H1 (cell line): ENCODE data around the gene CASQ2. TPM values are rescaled to one million over a fixed set of nuclear protein-coding genes. Genes with fewer than 3 reads are reported as not detected.

ENCODE experiments used
- CTCF ChIA-PET: fragments of 300-600 bp; sonication (Branson Sonifier 250); formaldehyde crosslinking; loops from one replicate; lab custom pipeline; 2021; ENCODE audit not compliant: partially characterized antibody; lab: Charles Lee
- POLR2A ChIA-PET: fragments of 300-600 bp; sonication (Branson Sonifier 250); formaldehyde crosslinking; loops from one replicate; lab custom pipeline; 2021; ENCODE audit warnings: inconsistent platforms; ENCODE audit not compliant: partially characterized antibody; lab: Charles Lee
- DNase-seq, 2 experiments: peaks; one replicate each; pipeline versions ENCODE4 v3.0.0 to v3.0.0-alpha.2; 2010 to 2022; ENCODE audit warnings: low spot score in 2 of 2, low read depth in 1 of 2, mixed read lengths in 1 of 2
- FAIRE-seq: peaks from 2 replicates; lab custom pipeline; 2011; peaks lifted over from hg19 to GRCh38; lab: Jason Lieb, UNC
- H2AFZ ChIP-seq: 2 replicates; pipeline ENCODE4 v1.8.1; 2012; ENCODE audit warnings: low read length, inconsistent platforms
- H2AK5ac ChIP-seq: 2 replicates; pipeline ENCODE4 v1.6.1; 2013; ENCODE audit warnings: low read depth, low read length
- H2BK120ac ChIP-seq: replicated peaks from 2 replicates; pipeline ENCODE3; 2013; ENCODE audit warnings: low read depth, low read length, inconsistent platforms
- H2BK12ac ChIP-seq: 2 replicates; pipeline ENCODE4 v1.6.1; 2013; ENCODE audit warnings: low read depth, low read length
- H2BK15ac ChIP-seq: 2 replicates; pipeline ENCODE4 v1.6.1; 2013; ENCODE audit warnings: low read length
- H2BK20ac ChIP-seq: 2 replicates; pipeline ENCODE4 v1.6.1; 2013; ENCODE audit warnings: low read length
- H2BK5ac ChIP-seq: 2 replicates; pipeline ENCODE4 v1.6.1; 2013; ENCODE audit warnings: low read depth, low read length
- H3K14ac ChIP-seq: 2 replicates; pipeline ENCODE4 v1.6.1; 2013; ENCODE audit warnings: inconsistent platforms; ENCODE audit not compliant: insufficient read length
- H3K18ac ChIP-seq: 2 replicates; pipeline ENCODE4 v1.6.1; 2013; ENCODE audit warnings: low read length; ENCODE audit errors: extremely low read depth
- H3K23ac ChIP-seq: 2 replicates; pipeline ENCODE4 v1.6.1; 2013; ENCODE audit warnings: inconsistent platforms; ENCODE audit not compliant: insufficient read length
- H3K23me2 ChIP-seq: 2 replicates; pipeline ENCODE4 v1.6.1; 2013; ENCODE audit warnings: low read depth, low read length
- H3K27ac ChIP-seq: 2 replicates; pipeline ENCODE4 v1.6.1; 2011; ENCODE audit warnings: low read depth, low read length, inconsistent platforms
- H3K27me3 ChIP-seq, 4 experiments: replicated peaks in 1 of 4; 1 replicate in 1 of 4; 2 replicates in 3 of 4; pipeline versions ENCODE4 v1.6.1 to v1.8.1; 2011 to 2013; ENCODE audit warnings: low read length in 3 of 4, mild to moderate bottlenecking in 3 of 4, inconsistent platforms in 2 of 4, mixed read lengths in 2 of 4, moderate library complexity in 1 of 4; ENCODE audit not compliant: control insufficient read depth in 3 of 4, insufficient read depth in 3 of 4; ENCODE audit errors: extremely low read depth in 1 of 4
- H3K36me3 ChIP-seq, 4 experiments: 2 replicates each; pipeline versions ENCODE4 v1.6.1 to v1.8.1; 2011 to 2013; ENCODE audit warnings: mild to moderate bottlenecking in 4 of 4, low read length in 3 of 4, moderate library complexity in 2 of 4, control low read depth in 1 of 4, inconsistent platforms in 1 of 4; ENCODE audit not compliant: insufficient read depth in 4 of 4, control insufficient read depth in 2 of 4
- H3K4ac ChIP-seq: replicated peaks from 2 replicates; pipeline ENCODE3; 2013; ENCODE audit warnings: low read length, low read depth, mixed read lengths, inconsistent platforms; ENCODE audit not compliant: insufficient read length
- H3K4me1 ChIP-seq, 4 experiments: replicated peaks in 1 of 4; 1 replicate in 1 of 4; 2 replicates in 3 of 4; pipeline versions ENCODE4 v1.6.1 to v1.8.1; 2011 to 2013; ENCODE audit warnings: low read length in 3 of 4, inconsistent platforms in 2 of 4, mixed read lengths in 1 of 4; ENCODE audit not compliant: insufficient read depth in 4 of 4, control insufficient read depth in 3 of 4
- H3K4me2 ChIP-seq, 2 experiments: 2 replicates each; pipeline versions ENCODE4 v1.6.1 to v1.8.1; 2011 to 2013; ENCODE audit warnings: low read depth in 2 of 2, low read length in 2 of 2, control low read depth in 1 of 2, inconsistent platforms in 1 of 2, mild to moderate bottlenecking in 1 of 2; ENCODE audit not compliant: insufficient read depth in 1 of 2
- H3K4me3 ChIP-seq, 4 experiments: fragments of 200-600, 300-600 bp in 1 of 4; sonication (generic), shearing (Covaris generic), sonication (Bioruptor Twin) in 1 of 4; 2 replicates each; pipeline versions ENCODE4 v1.5.1 to v1.8.1; 2011 to 2016; ENCODE audit warnings: low read length in 4 of 4, low read depth in 3 of 4, control low read depth in 2 of 4, inconsistent platforms in 2 of 4, mild to moderate bottlenecking in 2 of 4, mixed read lengths in 1 of 4, moderate library complexity in 1 of 4; ENCODE audit not compliant: insufficient read depth in 2 of 4; ENCODE audit errors: extremely low read depth in 1 of 4
- H3K56ac ChIP-seq: replicated peaks from 2 replicates; pipeline ENCODE3; 2013; ENCODE audit warnings: low read depth, mild to moderate bottlenecking, mixed read lengths, low read length, inconsistent platforms; ENCODE audit not compliant: insufficient read length
- H3K79me1 ChIP-seq: 2 replicates; pipeline ENCODE4 v1.6.1; 2013; ENCODE audit warnings: low read depth, low read length, control low read depth
- H3K79me2 ChIP-seq, 2 experiments: 2 replicates each; pipeline versions ENCODE4 v1.6.1 to v1.8.1; 2012 to 2013; ENCODE audit warnings: low read length in 2 of 2, mild to moderate bottlenecking in 2 of 2, inconsistent platforms in 1 of 2; ENCODE audit not compliant: insufficient read depth in 2 of 2, control insufficient read depth in 1 of 2
- H3K9ac ChIP-seq, 4 experiments: replicated peaks in 1 of 4; 1 replicate in 1 of 4; 2 replicates in 3 of 4; pipeline versions ENCODE4 v1.6.1 to v1.8.1; 2011 to 2013; ENCODE audit warnings: low read depth in 3 of 4, low read length in 3 of 4, control low read depth in 2 of 4, mild to moderate bottlenecking in 2 of 4, moderate library complexity in 2 of 4, inconsistent platforms in 1 of 4; ENCODE audit errors: extremely low read depth in 1 of 4
- H3K9me3 ChIP-seq, 2 experiments: 2 replicates each; pipeline versions ENCODE4 v1.6.1 to v1.8.1; 2012 to 2013; ENCODE audit warnings: mild to moderate bottlenecking in 2 of 2, moderate library complexity in 2 of 2, control low read depth in 1 of 2, inconsistent platforms in 1 of 2, low read depth in 1 of 2, low read length in 1 of 2, mixed read lengths in 1 of 2; ENCODE audit not compliant: insufficient read depth in 2 of 2
- H4K20me1 ChIP-seq, 2 experiments: replicated peaks in 1 of 2; 2 replicates each; pipeline versions ENCODE3 to v1.8.1; 2011 to 2013; ENCODE audit warnings: inconsistent platforms in 2 of 2, low read length in 2 of 2, mild to moderate bottlenecking in 1 of 2; ENCODE audit not compliant: insufficient read depth in 2 of 2, control insufficient read depth in 1 of 2
- H4K5ac ChIP-seq: 2 replicates; pipeline ENCODE4 v1.6.1; 2013; ENCODE audit warnings: low read length, low read depth, mixed read lengths, inconsistent platforms; ENCODE audit not compliant: insufficient read length
- H4K8ac ChIP-seq: 2 replicates; pipeline ENCODE4 v1.8.0; 2013; ENCODE audit warnings: mild to moderate bottlenecking, moderate library complexity, low read length, inconsistent platforms; ENCODE audit not compliant: insufficient read depth; ENCODE audit errors: extremely low read depth
- H4K91ac ChIP-seq: replicated peaks from 2 replicates; pipeline ENCODE3; 2013; ENCODE audit warnings: low read length, mixed read lengths, inconsistent platforms; ENCODE audit not compliant: insufficient read length
- ATF2 ChIP-seq: IDR thresholded peaks from 2 replicates; pipeline ENCODE4 v1.6.1; 2012; ENCODE audit warnings: low read length, inconsistent platforms
- BCL11A ChIP-seq, 2 experiments: IDR thresholded peaks; one replicate each; pipeline ENCODE4 v1.6.1; 2011; ENCODE audit warnings: low read depth in 2 of 2, low read length in 2 of 2, mild to moderate bottlenecking in 2 of 2
- CBX8 ChIP-seq: fragments of 300-800, 300-1000 bp; sonication (generic); IDR thresholded peaks from 2 replicates; pipeline ENCODE4 v1.7.1; 2016; ENCODE audit warnings: low read depth, low read length, borderline replicate concordance
- EZH2 ChIP-seq: fragments of 200-600 bp; sonication (generic); IDR thresholded peaks from 2 replicates; pipeline ENCODE4 v1.7.1; 2012; ENCODE audit warnings: low read depth, mild to moderate bottlenecking, moderate library complexity, low read length, inconsistent platforms; ENCODE audit not compliant: severe bottlenecking
- JUND ChIP-seq: IDR thresholded peaks from 2 replicates; pipeline ENCODE4 v1.6.1; 2011; ENCODE audit warnings: mild to moderate bottlenecking, improper control_type of control experiment, low read length
- KDM4A ChIP-seq: IDR thresholded peaks from one replicate; pipeline ENCODE4 v1.7.1; 2012; ENCODE audit warnings: low read depth, mild to moderate bottlenecking, moderate library complexity, low read length, inconsistent platforms; ENCODE audit not compliant: severe bottlenecking
- SIRT6 ChIP-seq: IDR thresholded peaks from one replicate; pipeline ENCODE4 v1.7.1; 2012; ENCODE audit warnings: low read length, inconsistent platforms
- USF2 ChIP-seq: IDR thresholded peaks from 2 replicates; pipeline ENCODE4 v1.6.1; 2011; ENCODE audit warnings: low read length, improper control_type of control experiment
- WGBS, 2 experiments: shearing (Covaris generic) in 1 of 2; methylation state at CpG; one replicate each; pipeline versions ENCODE4 v1.1.6 to v1.1.7; 2013 to 2015; ENCODE audit warnings: low lambda C conversion rate in 2 of 2, mixed read lengths in 2 of 2, inconsistent platforms in 1 of 2, low coverage in 1 of 2, missing lambda C conversion rate in 1 of 2; ENCODE audit not compliant: insufficient replicate concordance in 2 of 2, insufficient coverage in 1 of 2, insufficient read length in 1 of 2; ENCODE audit errors: extremely low coverage in 1 of 2, missing lambda C conversion rate in 1 of 2; 5-methylcytosine and 5-hydroxymethylcytosine counted together
- polyA plus RNA-seq, 7 experiments: library from polyadenylated mRNA; depleted of rRNA in 3 of 7; stranded (reverse) in 5 of 7; unstranded in 2 of 7; fragments of >200 nt in 5 of 7; fragments of 200-250 nt in 2 of 7; gene quantifications; 1 replicate in 5 of 7; 2 replicates in 1 of 7; 4 replicates in 1 of 7; pipeline versions ENCODE4 v1.2.1 to v1.2.3, GENCODE V29; 2011 to 2013; ENCODE audit warnings: missing spikeins in 2 of 7, mixed read lengths in 2 of 7
- total RNA-seq: library from RNA; stranded (reverse); fragmentation: NEBNext Ultra II Directional; extraction: Animal tissue kit (Norgen Biotek cat#: 25700); gene quantifications from 2 replicates; pipeline ENCODE4 v1.2.1, GENCODE V29; 2021

CASQ2 gene
- total and polyA plus RNA-seq, 2 of the 8 experiments (the other 6 are each of a cell fraction or from before 2014, with no cell fraction given) = not detected

GRCh38 chr1:115782571-115783281 is 14.2 kb upstream of the CASQ2 start:
- no peaks in the 10 kb centered on the region for H3K4me1 ChIP-seq
- no peak overlapping the region for H3K4ac ChIP-seq
- no peak overlapping the region for H4K91ac ChIP-seq
- no peak overlapping the region for H3K23ac ChIP-seq
- H3K36me3 ChIP-seq = no peaks in the 10 kb centered on the region
- H3K56ac ChIP-seq = no peak overlapping the region
- peak overlapping the region in 1 of 4 experiments; percentile 29; a peak in 1 of 7 replicates for H3K9ac ChIP-seq
- H2AFZ ChIP-seq = peak overlapping the region; percentile 87
- no peak overlapping the region for H4K8ac ChIP-seq
- H3K23me2 ChIP-seq = no peaks in the 10 kb centered on the region
- H2BK15ac ChIP-seq = no peak overlapping the region
- ChIA-PET POLR2A (interaction anchor here (0.8 kb wide), 1 partner anchor 16 kb away, joined by 3 read pairs; no protein-coding TSS in a partner anchor), CTCF (interaction anchor here (1.0 to 2.4 kb wide), 7 partner anchors 11 to 238 kb away, joined by 3 to 13 read pairs (median 6); no protein-coding TSS in a partner anchor)
- H3K4me3 ChIP-seq = no peak overlapping the region
- no peak overlapping the region for H3K4me2 ChIP-seq
- H3K9me3 ChIP-seq = no peaks in the 10 kb centered on the region
- TF ChIP-seq KDM4A = no peak
- TF ChIP-seq JUND = no peak
- TF ChIP-seq SIRT6 = no peak
- TF ChIP-seq USF2 = no peak
- TF ChIP-seq CBX8 = no peak
- TF ChIP-seq BCL11A (IDR thresholded peaks at IDR 0.05; ENCODE audit: low read depth in 2 of 2, low read length in 2 of 2) = no peak
- TF ChIP-seq ATF2 = no peak
- TF ChIP-seq EZH2 = no peak
- TF ChIP-seq, all 59 proteins: peak for 0
- Histone ChIP-seq H2BK5ac (no peak overlapping the region), H3K18ac (no peak overlapping the region), H2AK5ac (no peak overlapping the region), H2BK12ac (no peak overlapping the region), H2BK20ac (no peak overlapping the region), H4K5ac (no peak overlapping the region), H3K27ac (no peak overlapping the region), H2BK120ac (no peak overlapping the region), H4K20me1 (no peaks in the 10 kb centered on the region), H3K27me3 (no peaks in the 10 kb centered on the region; a peak in 1 of 7 replicates), H3K14ac (no peak overlapping the region), H3K79me2 (no peaks in the 10 kb centered on the region), H3K79me1 (no peaks in the 10 kb centered on the region)
- 95% methylated on average over 1 of the region's 1 CpG; no CpG with 5 or more reads in 1 of the 2 experiments for WGBS, 2 experiments
- DNase-seq (no peak), FAIRE-seq (no peak)
